ENCODE data around the gene LLGL2.

- TF ChIP-seq TAF1 (IDR thresholded peaks at IDR 0.05; ENCODE audit: borderline replicate concordance, insufficient read depth, low read length) (no peak), REST (IDR thresholded peaks at IDR 0.05; ENCODE audit: insufficient read depth in 1 of 2, low read depth in 2 of 2, low read length in 2 of 2) (no peak)
Observed at GRCh38 chr17:75521951-75522727, 3.4 kb upstream of the LLGL2 start.

Data from PFSK-1 (cell line).